ENCODE results near the gene LPA.

The LPA gene

GRCh38 chr6:160510199-160510598 lies 153.9 kb downstream of the LPA start:
- DNase-seq, result peak; percentile 14

DNA sequence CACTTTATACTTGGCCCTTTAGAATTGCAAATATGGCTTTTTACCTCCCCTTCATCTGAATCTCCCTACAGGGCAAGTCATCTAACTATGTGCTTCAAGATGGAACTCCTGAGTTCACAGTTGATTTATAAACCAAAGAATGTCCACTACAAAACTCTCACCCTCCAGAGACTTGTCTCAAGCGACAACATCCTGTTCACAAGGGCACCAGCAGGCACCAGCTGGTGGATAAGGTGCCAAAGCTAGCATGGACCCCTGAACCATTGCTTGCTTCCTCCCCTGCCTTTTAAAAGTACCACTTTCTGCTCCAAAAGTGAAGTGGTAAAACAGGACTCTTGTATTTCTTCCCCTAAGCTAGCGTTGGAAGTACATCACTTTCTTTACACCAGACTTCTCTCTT lies 154.5 kb downstream of the LPA start:
- no peak for DNase-seq

- no peak for DNase-seq
Measured at GRCh38 chr6:160508599-160508998, 155.5 kb downstream of the LPA start.

DNA sequence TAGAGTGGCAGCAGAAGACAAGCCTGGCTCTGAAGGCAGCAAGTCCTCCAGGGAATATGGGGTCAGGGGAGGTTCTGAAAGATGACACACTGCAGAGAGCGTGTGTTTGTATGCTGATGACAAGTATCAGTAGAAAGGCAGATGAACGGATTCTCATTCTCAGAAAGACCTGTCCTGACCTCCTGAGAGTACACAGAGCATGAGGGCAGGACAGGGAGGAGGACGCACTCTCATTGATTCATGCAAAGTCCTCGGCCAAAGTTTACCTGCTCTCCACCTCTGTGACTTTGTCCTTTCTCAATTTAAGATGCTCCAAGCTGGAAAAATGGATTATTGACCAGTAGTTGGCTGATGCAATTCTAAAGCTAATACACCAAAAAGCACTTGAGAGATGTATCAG lies 156.7 kb downstream of the LPA start:
- DNase-seq, result no peak

GRCh38 chr6:160505970-160506369 lies 158.1 kb downstream of the LPA start:
- DNase-seq, result no peak

DNA sequence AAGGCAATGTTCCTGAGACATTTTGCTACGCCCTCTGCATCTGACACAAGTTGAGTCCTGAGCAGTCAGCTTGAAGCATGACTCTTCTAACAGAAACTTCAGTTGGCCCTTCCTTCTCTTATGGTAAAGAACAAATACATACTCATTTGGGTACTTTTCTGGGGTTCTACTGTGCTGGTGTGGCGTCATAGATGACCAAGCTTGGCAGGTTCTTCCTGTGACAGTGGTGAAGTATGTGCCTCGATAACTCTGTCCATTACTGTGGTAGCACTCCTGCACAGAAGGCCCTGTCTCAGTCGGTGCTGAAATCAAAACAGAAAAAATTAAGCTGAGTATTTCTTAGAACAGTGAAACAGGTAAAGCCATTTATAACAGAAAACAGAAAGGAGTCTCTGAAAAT lies 163.4 kb downstream of the LPA start:
- DNase-seq, result no peak

DNA sequence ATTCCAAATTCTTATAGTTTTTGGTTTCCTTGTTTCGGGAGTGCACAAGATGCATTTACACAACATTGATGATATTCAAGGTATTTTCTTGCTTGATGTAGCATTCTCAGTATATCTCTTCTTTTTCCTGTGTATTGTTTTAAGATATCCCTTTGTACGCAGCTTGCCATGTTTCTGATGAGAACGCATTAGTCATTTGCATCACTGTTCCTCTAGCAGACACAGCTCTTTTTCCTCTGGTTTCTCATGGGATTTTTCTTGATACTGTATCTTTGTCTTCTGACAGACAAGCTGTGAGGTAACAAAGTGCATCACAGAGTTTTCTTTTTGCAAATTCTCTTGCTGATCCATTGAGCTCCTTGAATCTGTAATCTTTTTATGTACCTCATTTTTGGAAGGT lies 169.5 kb downstream of the LPA start:
- DNase-seq, result no peak

DNA sequence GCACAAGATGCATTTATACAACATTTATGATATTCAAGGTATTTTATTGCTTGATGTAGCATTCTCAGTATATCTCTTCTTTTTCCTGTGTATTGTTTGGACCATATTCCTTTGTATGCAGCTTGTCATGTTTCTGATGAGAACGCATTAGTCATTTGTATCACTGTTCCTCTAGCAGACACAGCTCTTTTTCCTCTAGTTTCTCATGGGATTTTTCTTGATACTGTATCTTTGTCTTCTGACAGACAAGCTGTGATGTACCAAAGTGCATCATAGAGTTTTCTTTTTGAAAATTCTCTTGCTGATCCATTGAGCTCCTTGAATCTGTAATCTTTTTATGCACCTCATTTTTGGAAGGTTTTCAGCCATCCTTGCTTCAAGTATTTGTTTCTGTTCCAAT lies 175.0 kb downstream of the LPA start:
- DNase-seq, result no peak

GRCh38 chr6:160487116-160487515 lies 177.0 kb downstream of the LPA start:
- no peak for DNase-seq

All from DMS53 (cell line).